HepG2 (cell line): ENCODE results near the gene CMYA5. TPM values are rescaled to one million over a fixed set of nuclear protein-coding genes. Genes with fewer than 3 reads are reported as not detected.

Source experiments
- CTCF ChIP-seq: sonication (generic); formaldehyde crosslinking; IDR thresholded peaks from 2 replicates; pipeline ENCODE4 v1.5.0; 2020; ENCODE audit warnings: mild to moderate bottlenecking, missing genetic modification reagents, moderate library complexity
- HNF1B ChIP-seq: sonication (generic); formaldehyde crosslinking; IDR thresholded peaks from 2 replicates; pipeline ENCODE4 v1.5.1; 2020; ENCODE audit warnings: mild to moderate bottlenecking, moderate library complexity, missing genetic modification reagents
- MED1 ChIP-seq: sonication (generic); formaldehyde crosslinking; IDR thresholded peaks from 2 replicates; pipeline ENCODE4 v1.4.0; 2020; ENCODE audit warnings: missing genetic modification reagents
- MYC ChIP-seq: sonication (generic); formaldehyde crosslinking; IDR thresholded peaks from 2 replicates; pipeline ENCODE4 v1.9.0; 2021; ENCODE audit warnings: missing genetic modification reagents, borderline replicate concordance
- NKX3-1 ChIP-seq: sonication (generic); formaldehyde crosslinking; IDR thresholded peaks from 2 replicates; pipeline ENCODE4 v1.5.0; 2020; ENCODE audit warnings: missing genetic modification reagents
- NR2F1 ChIP-seq, 2 experiments: fragments of 450-650 bp in 1 of 2; formaldehyde crosslinking in 1 of 2; IDR thresholded peaks; 2 replicates each; pipeline versions ENCODE4 v1.5.0 to v1.6.1; 2016 to 2020; ENCODE audit warnings: mild to moderate bottlenecking in 1 of 2, missing compliant biosample characterization in 1 of 2, missing genetic modification reagents in 1 of 2, moderate library complexity in 1 of 2
- RXRB ChIP-seq: IDR thresholded peaks from 2 replicates; pipeline ENCODE4 v1.6.1; 2016; ENCODE audit warnings: borderline replicate concordance, missing genetic modification reagents, missing compliant biosample characterization
- SMC3 ChIP-seq: IDR thresholded peaks from 2 replicates; pipeline ENCODE4 v1.6.1; 2011; ENCODE audit warnings: low read length, improper control_type of control experiment
- SNAPC5 ChIP-seq: sonication (generic); formaldehyde crosslinking; IDR thresholded peaks from 2 replicates; pipeline ENCODE4 v1.8.1; 2023; ENCODE audit warnings: mild to moderate bottlenecking, missing genetic modification reagents, borderline replicate concordance
- SOX13 ChIP-seq, 3 experiments: fragments of 450-650 bp in 1 of 3; sonication (generic) in 1 of 3; formaldehyde crosslinking in 1 of 3; IDR thresholded peaks in 2 of 3; conservative IDR thresholded peaks in 1 of 3; 2 replicates each; pipeline versions ENCODE4 v1.5.0 to v1.6.1; 2016 to 2020; ENCODE audit warnings: antibody characterized with exemption in 1 of 3, mild to moderate bottlenecking in 1 of 3, missing compliant biosample characterization in 1 of 3, missing genetic modification reagents in 1 of 3, moderate library complexity in 1 of 3
- TOE1 ChIP-seq: sonication (generic); formaldehyde crosslinking; IDR thresholded peaks from 2 replicates; pipeline ENCODE4 v1.4.0; 2020; ENCODE audit warnings: mild to moderate bottlenecking, missing genetic modification reagents
- ZBED4 ChIP-seq: sonication (generic); formaldehyde crosslinking; IDR thresholded peaks from 2 replicates; pipeline ENCODE4 v1.4.0; 2020; ENCODE audit warnings: missing genetic modification reagents, borderline replicate concordance
- ZKSCAN1 ChIP-seq: fragments of 150-350 bp; IDR thresholded peaks from 2 replicates; pipeline ENCODE4 v1.6.1; 2014; ENCODE audit warnings: low read length
- ZNF451 ChIP-seq: sonication (generic); formaldehyde crosslinking; IDR thresholded peaks from 2 replicates; pipeline ENCODE4 v1.5.0; 2020; ENCODE audit warnings: mild to moderate bottlenecking, missing genetic modification reagents
- ZNF501 ChIP-seq: sonication (generic); formaldehyde crosslinking; IDR thresholded peaks from 2 replicates; pipeline ENCODE4 v1.5.1; 2020; ENCODE audit warnings: mild to moderate bottlenecking, moderate library complexity, missing genetic modification reagents
- ZNF687 ChIP-seq: sonication (generic); formaldehyde crosslinking; IDR thresholded peaks from 2 replicates; pipeline ENCODE4 v1.5.1; 2020; ENCODE audit warnings: mild to moderate bottlenecking, missing genetic modification reagents, moderate library complexity
- polyA plus RNA-seq, 8 experiments: library from polyadenylated mRNA; depleted of rRNA in 3 of 8; stranded (reverse) in 7 of 8; unstranded in 1 of 8; fragments of >200 nt; fragmentation: Illumina TruSeq in 4 of 8; extraction: Trizol in 4 of 8; gene quantifications; 2 replicates each; pipeline versions ENCODE4 v1.2.1 to v1.2.3, GENCODE V29; 2011 to 2016; ENCODE audit warnings: low read depth in 4 of 8, missing spikeins in 1 of 8, mixed read lengths in 1 of 8; ENCODE audit not compliant: insufficient read depth in 1 of 8
- total RNA-seq, 5 experiments: library from RNA; depleted of rRNA; stranded (reverse); fragments of >200 nt; fragmentation: Illumina TruSeq; extraction: Trizol; gene quantifications; 2 replicates each; pipeline ENCODE4 v1.2.3, GENCODE V29; 2016; ENCODE audit warnings: low read depth in 1 of 5

The CMYA5 gene
- total and polyA plus RNA-seq, 2 of the 13 experiments (the other 11 are each of a cell fraction or from before 2014, with no cell fraction given), result 0.13 to 0.51 TPM

GRCh38 chr5:79774171-79774854, 84.7 kb downstream of the CMYA5 start (continued):
- TF ChIP-seq ZNF687 (peak; percentile 33; the same call in 1 of the 2 replicates), SOX13 (IDR thresholded peaks at IDR 0.05) (no peak), SOX13 (CRISPR knock-in tag; conservative IDR thresholded peaks at IDR 0.05 in 1 of 2, IDR thresholded peaks at IDR 0.05 in 1 of 2) (peak in 1 of 2 experiments; percentile 25; a peak in 1 of 4 replicates), NKX3-1 (CRISPR knock-in tag) (no peak), TOE1 (CRISPR knock-in tag) (no peak), MYC (CRISPR knock-in tag) (no peak), ZNF451 (no peak), RXRB (CRISPR knock-in tag) (peak; percentile 45; the same call in 1 of the 2 replicates), HNF1B (CRISPR knock-in tag) (0 out of 2 replicates have a peak, but pooled peaks have one; percentile 49), CTCF (CRISPR knock-in tag) (peak; percentile 86), SNAPC5 (no peak), ZNF501 (CRISPR knock-in tag) (peak; percentile 38; the same call in 1 of the 2 replicates), MED1 (CRISPR knock-in tag) (no peak), ZKSCAN1 (0 out of 2 replicates have a peak, but pooled peaks have one; percentile 11), ZBED4 (CRISPR knock-in tag) (0 out of 2 replicates have a peak, but pooled peaks have one; percentile 32), SMC3 (peak; percentile 92), NR2F1 (CRISPR knock-in tag; IDR thresholded peaks at IDR 0.05) (no peak)
